ENCODE measurements around the gene INPP5D. TPM values are rescaled to one million over a fixed set of nuclear protein-coding genes. Genes with fewer than 3 reads are reported as not detected.

INPP5D gene
- total RNA-seq, 1 donor from 2014 or later: 275 TPM

DNA sequence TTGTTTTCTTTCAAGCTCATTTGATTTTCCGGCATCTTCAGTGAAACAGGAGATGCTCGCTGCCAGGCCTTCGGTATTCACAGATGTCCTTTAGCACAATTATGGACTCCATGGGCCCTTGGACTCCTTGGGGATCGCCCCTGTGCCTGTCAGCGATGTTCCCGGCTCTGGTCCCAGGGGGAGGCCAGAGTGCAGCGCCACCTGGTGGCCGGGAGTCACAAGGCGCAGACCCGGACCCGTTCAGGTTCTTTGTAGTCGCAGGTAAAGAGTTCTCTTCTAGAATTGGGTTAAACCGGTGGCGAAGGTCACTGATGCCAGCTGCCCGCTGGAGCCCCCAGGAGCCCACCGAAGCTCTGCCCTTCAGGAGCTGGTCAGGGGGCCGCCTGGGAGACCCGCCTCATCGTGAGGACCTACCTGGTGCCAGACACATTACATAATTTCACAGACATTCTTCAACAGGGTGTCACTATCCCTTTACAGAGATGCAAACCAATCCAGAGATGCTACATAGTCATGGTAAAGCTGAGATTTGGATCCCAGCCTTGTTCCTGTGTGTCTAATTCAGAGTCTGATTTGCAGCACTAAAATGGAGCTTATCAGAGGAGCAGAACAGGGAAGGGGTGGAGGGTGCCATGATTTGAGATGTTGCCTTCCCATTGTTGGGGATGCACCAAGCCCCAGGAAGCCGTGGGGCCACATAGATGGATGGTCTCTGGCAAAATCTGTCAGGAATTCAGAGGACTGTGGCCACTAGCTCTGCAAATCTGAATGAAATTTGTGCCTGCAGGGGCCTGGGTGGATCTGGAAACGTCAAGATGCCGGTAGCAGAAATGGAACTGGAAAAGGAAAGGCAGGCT is 6.0 kb upstream of the INPP5D start:
- Mint-ChIP-seq H3K27ac (peak overlapping the region; percentile 32), H3K36me3 (ENCODE audit: low read depth) (no peaks in the 10 kb centered on the region), H3K27me3 (peaks cover 3% of the 10 kb centered on the region), H3K4me1 (peaks cover 16% of the 10 kb centered on the region), H3K9me3 (no peaks in the 10 kb centered on the region), H3K4me3 (no peak overlapping the region)
- DNase-seq (peak; percentile 72), ATAC-seq (ENCODE audit: low read depth) (peak; percentile 74)
- TF ChIP-seq, protein P1, sequence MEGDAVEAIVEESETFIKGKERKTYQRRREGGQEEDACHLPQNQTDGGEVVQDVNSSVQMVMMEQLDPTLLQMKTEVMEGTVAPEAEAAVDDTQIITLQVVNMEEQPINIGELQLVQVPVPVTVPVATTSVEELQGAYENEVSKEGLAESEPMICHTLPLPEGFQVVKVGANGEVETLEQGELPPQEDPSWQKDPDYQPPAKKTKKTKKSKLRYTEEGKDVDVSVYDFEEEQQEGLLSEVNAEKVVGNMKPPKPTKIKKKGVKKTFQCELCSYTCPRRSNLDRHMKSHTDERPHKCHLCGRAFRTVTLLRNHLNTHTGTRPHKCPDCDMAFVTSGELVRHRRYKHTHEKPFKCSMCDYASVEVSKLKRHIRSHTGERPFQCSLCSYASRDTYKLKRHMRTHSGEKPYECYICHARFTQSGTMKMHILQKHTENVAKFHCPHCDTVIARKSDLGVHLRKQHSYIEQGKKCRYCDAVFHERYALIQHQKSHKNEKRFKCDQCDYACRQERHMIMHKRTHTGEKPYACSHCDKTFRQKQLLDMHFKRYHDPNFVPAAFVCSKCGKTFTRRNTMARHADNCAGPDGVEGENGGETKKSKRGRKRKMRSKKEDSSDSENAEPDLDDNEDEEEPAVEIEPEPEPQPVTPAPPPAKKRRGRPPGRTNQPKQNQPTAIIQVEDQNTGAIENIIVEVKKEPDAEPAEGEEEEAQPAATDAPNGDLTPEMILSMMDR (IDR thresholded peaks at IDR 0.05): peak; percentile 65
- ChIA-PET POLR2A (interaction anchor here (0.6 to 0.7 kb wide), 3 partner anchors 20 to 104 kb away, joined by 3 to 7 read pairs (median 3); no protein-coding TSS in a partner anchor), CTCF (interaction anchor here (0.7 to 3.2 kb wide), 28 partner anchors 9 to 245 kb away, joined by 3 to 18 read pairs (median 4); partner anchors contain the start of gene ATG16L1)
- intact Hi-C loops (cut with micrococcal nuclease): loop anchor here (1.0 to 10.0 kb wide), 3 partner anchors 201 to 449 kb away; no protein-coding TSS in a partner anchor

DNA sequence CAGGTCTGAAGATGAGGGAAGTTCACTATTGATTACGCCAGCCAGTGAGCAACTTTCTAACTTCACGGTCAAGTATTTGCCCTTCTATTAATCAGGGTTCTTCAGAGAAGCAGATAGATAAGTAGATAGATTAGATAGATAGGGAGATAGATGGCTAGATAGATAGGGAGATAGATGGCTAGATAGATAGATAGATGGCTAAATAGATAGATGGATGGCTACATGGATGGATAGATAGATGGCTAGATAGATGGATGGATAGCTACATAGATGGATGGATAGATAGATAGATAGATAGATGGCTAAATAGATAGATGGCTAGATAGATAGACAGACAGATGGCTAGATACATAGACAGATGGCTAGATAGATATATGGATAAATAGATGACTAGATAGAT is 4.8 kb upstream of the INPP5D start:
- intact Hi-C loops (cut with micrococcal nuclease): loop anchor here (5.0 to 10.0 kb wide), 2 partner anchors 98 to 451 kb away; no protein-coding TSS in a partner anchor
- H3K4me3 Mint-ChIP-seq: no peak overlapping the region
- ChIA-PET POLR2A (interaction anchor here (0.7 kb wide), 1 partner anchor 38 kb away, joined by 3 read pairs; no protein-coding TSS in a partner anchor), CTCF (interaction anchor here (1.0 to 1.6 kb wide), 3 partner anchors 31 to 118 kb away, joined by 3 to 5 read pairs (median 3); no protein-coding TSS in a partner anchor)
- H3K27me3 Mint-ChIP-seq: peaks cover 3% of the 10 kb centered on the region
- peaks cover 27% of the 10 kb centered on the region for H3K4me1 Mint-ChIP-seq
- no peak for DNase-seq
- ATAC-seq (ENCODE audit: low read depth): no peak
- peaks cover 2% of the 10 kb centered on the region for H3K36me3 Mint-ChIP-seq (ENCODE audit: low read depth)
- H3K27ac Mint-ChIP-seq: no peak overlapping the region
- TF ChIP-seq, protein P1 (IDR thresholded peaks at IDR 0.05): no peak
- H3K9me3 Mint-ChIP-seq: no peaks in the 10 kb centered on the region

DNA sequence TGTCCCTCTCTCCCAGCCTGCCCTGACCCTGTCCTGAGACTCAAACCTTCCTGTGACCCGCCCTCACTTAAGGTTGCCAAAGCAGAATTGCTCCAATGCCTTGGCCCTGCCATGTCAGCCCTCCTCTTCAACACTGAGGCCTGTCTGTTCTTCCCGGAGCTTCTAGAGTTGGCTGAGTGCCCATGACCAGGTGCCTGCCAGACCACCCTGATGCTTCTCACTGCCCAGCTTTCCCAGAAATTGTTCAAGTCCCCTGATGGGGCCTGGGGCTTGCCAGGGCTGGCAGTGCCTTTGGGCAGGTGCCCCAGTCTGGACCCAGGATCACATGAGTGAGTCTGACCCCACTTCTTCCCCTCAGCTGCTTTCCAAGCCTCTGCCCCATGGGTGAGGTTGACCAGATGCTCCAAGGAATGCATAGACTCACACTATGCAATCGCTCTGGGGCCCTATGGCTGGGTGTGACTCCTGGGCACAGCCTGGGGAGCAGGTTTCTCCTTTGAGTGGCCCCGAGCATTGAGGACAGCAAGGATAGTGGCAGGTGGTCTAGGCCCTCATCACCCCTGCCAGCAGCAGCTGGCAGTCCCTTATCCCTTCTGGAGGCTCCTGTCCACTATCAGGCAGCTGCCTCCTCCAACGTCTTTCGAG is 3.1 kb upstream of the INPP5D start:
- intact Hi-C loops (cut with micrococcal nuclease): loop anchor here (5.0 to 10.0 kb wide), 2 partner anchors 100 to 452 kb away; no protein-coding TSS in a partner anchor
- DNase-seq: peak; percentile 13
- H3K27me3 Mint-ChIP-seq: peaks cover 3% of the 10 kb centered on the region
- peaks cover 15% of the 10 kb centered on the region for H3K36me3 Mint-ChIP-seq (ENCODE audit: low read depth)
- ChIA-PET POLR2A (no interaction called here), CTCF (interaction anchor here (1.6 kb wide), 1 partner anchor 28 kb away, joined by 4 read pairs; no protein-coding TSS in a partner anchor)
- H3K9me3 Mint-ChIP-seq: no peaks in the 10 kb centered on the region
- peaks cover 28% of the 10 kb centered on the region for H3K4me1 Mint-ChIP-seq
- H3K27ac Mint-ChIP-seq: peak overlapping the region; percentile 74
- TF ChIP-seq, protein P1 (IDR thresholded peaks at IDR 0.05): no peak
- no peak for ATAC-seq (ENCODE audit: low read depth)
- H3K4me3 Mint-ChIP-seq: no peak overlapping the region

DNA sequence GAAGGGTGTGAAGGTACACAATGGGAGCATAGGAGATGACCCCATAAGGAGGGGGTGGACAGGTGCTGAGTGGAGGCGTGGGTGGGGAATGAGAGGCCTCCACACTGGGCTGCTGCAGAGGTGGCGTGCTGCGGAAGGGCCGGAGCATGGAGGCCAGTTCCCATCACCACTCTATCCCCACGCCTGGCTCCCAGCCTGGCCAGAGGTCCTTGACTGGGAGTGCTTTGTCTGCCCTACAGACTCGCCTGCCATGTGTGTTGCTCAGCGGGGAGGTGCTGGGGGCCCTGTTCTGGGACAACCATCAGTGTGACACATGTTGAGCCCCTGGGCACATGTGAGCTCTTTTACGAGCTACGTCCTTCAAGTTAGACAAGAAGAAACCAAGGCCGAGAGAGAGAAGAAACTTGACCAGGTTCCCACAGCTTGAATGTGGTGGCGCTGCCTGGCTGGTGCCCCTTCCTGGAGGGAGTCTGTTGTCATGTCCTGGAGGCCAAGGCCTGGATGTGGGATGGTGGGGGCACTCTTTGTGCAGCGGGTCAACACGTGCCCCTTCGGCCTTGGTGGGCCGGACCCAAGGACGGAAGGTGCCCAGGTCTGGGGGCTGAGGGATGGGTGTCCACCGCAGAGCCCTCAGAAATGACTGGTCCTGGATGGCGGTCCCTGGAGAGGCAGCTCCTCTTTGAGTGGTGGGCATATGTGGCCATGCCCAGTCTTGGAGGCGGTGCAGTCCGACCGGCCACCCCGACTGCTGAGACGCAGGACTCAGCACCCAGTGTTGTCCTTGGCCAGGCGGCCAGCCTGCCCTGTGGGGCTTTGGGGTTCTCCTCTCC is 1.2 kb upstream of the INPP5D start:
- H3K27me3 Mint-ChIP-seq: peaks cover under 1% of the 10 kb centered on the region
- peak overlapping the region; percentile 96 for H3K4me3 Mint-ChIP-seq
- H3K36me3 Mint-ChIP-seq (ENCODE audit: low read depth): peaks cover 31% of the 10 kb centered on the region
- H3K9me3 Mint-ChIP-seq: no peaks in the 10 kb centered on the region
- H3K27ac Mint-ChIP-seq: peak overlapping the region; percentile 87
- ATAC-seq (ENCODE audit: low read depth): no peak
- TF ChIP-seq, protein P1 (IDR thresholded peaks at IDR 0.05): no peak
- intact Hi-C loops (cut with micrococcal nuclease): loop anchor here (1.0 to 10.0 kb wide), 3 partner anchors 83 to 454 kb away; no protein-coding TSS in a partner anchor
- DNase-seq: peak; percentile 14
- H3K4me1 Mint-ChIP-seq: peaks cover 42% of the 10 kb centered on the region
- ChIA-PET POLR2A (interaction anchor here (1.3 to 7.6 kb wide), 8 partner anchors 16 to 250 kb away, joined by 3 to 308 read pairs (median 53); partner anchors contain the start of gene ATG16L1), CTCF (interaction anchor here (1.1 to 3.6 kb wide), 2 partner anchors 18 to 191 kb away, joined by 4 to 24 read pairs; no protein-coding TSS in a partner anchor)
